ENCODE results near the gene OR12D1.
"Not testable (repeated sequence)": the region's sequence is repeated elsewhere in the genome, so short reads cannot be mapped to it uniquely, and the experiment has no call there.

The OR12D1 gene

DNA sequence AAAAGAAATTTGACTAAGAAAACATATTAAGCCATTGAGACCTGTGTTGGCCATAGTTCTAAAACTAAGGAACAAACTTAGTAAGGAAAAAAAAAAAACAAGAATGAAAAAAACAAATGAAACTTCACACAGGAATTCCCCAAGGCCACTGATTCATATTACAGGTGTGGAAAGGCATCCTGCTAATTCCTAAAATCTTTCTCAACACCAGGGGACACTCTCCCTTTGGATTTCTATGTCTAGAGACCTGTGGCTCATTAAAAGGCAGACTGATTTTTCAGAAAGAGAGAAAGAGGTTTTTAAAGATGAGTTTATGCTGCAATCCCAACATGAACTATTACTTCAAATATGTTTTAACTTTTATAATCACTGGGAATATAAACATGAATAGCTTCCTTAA, at the start of gene OR12D1:
Gene OR12D1 (plus strand): TSS at position 341 of the 400 bp plus-strand sequence.
- no peak for DNase-seq

DNA sequence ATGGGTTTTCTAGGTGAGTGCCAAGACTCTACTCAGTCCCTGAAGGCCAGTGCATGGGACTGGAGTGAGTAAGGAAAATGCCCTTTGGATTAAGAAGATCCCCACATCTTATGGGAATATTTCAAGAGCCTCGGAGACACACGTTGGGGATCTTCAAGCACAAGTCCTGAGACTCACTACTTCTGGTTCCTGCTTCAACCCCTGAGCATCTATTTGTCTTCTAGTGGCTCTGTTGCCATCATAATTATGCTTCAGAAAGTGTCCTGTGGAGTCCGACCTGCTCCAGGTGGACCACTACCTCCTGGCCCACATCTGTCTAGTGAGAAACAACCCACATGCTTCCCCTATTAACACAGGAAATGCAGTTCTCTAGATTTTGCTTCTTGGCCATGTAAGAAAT, 46.0 kb upstream of the OR12D1 start, which contains the start of gene OR5V1:
Gene OR5V1 (minus strand): TSS at position 101 of the 400 bp plus-strand sequence. CDS start 12,670 bp downstream, outside the sequence.
- no peak for DNase-seq

DNA sequence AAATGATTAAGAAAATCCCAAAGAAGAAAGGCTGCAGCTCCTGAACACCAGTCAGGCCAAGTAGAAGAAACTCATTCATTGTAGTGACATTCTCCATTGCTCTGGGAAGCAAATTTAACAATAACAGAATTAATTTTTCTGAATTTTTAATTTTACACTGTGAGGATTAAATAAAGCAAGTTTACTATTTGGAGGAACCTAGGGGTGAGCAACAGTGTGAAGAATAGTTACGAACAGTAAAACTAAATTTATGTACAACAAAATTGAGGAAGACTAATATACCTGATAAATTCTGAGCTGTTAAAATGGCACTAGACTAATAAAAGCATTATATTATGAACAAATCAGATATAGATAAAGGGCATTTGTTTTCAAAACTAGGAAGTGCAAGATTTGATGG, 39.5 kb upstream of the OR12D1 start, which contains the start of gene OR12D3:
Gene OR12D3 (minus strand): TSS at position 101 of the 400 bp plus-strand sequence. CDS start 4 bp downstream, at position 97.
- DNase-seq = no peak

DNA sequence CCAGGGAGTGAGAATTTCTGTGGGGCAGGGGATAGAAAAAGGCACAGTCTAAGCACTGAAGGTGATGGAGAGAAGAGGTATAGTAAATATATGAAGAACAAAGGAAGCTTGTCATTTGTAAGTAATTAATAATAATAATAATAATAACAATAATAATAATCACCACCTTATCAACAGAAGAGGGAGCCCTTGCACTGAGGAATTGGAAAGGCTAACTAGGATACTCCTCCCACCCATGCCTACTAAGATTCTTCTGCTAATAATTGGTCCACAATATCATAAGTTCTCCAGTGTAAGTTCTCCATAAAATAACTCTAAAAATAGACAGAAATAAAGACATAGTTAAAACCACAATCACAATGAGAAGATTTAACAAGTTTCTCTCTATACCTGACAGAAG, 38.7 kb upstream of the OR12D1 start:
- DNase-seq = no peak

DNA sequence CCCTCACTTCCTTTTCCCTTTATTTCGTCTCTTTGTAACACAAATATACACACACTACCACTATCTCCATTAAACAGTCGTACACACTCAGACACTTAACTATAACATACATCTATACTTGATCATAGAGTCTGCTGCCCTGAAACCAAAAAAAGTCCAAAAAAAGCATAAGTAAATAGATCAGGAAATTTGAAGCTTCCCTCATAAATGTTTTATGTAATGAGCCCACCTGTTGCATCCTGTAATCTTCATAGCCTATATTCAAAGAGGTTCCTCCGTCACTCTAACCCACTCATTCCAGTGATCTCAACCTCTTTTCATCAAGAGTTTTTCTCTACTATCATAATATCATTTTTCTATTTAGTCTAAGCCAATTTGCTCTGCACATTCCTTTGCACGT, 26.2 kb upstream of the OR12D1 start:
- no peak for DNase-seq

DNA sequence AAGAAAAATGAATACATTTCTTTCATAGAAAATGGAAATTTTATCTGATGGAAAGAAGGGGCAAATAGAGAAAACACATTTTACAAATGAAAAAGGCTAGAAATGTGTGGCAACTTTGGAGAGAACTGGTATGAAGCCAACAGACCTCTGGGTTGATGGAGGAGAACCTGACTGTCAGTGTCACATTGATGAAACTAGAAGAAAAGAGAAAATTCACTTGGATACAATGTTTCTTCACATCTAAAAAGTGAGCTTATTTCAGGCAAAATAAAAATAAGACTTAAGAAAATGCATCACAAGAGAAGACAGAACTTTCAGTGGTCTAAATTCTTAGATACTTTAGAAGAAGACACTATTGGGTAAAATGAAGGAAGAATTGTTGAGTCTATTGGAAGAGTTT, 19.4 kb upstream of the OR12D1 start, which contains the start of gene OR12D2:
Gene OR12D2 (plus strand): TSS at position 301 of the 400 bp plus-strand sequence. CDS start 1,069 bp downstream, outside the sequence.
- no peak for DNase-seq

DNA sequence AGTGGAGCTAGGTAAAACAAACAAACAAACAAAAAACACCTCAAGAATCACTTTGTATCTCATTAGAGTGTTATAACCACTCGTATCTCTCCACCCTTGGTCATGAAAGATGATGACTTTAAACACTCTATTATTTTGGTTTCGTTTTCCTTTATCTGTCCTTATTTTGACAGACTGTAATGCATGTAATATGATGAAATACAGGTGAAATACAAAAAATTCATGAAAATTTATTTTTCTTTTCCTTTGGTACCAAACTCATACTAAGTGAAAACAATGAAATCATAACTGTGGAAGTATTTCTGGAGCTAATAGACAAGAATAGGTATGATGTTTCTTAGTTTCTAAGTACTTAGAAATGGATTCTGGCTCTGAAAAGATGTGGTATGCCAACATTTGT, 15.2 kb upstream of the OR12D1 start:
- no peak for DNase-seq

DNA sequence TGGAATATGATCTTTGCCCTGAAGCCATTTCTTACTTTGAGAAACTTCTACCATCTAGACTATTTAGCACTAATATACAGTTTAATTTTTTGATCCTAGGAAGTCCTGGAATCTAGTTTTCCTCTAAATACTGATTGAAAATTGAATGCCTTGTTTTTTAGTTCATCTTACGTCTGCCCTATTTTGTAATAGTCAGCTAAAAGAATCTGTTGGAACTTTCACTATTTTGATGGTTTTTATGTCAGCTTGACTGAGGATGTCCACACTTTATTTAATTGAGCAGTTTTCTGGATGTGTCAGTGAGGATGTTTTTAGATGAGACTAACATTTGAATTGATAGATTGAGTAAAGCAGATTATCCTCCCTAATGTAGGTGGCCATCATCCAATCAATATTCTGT, 10.9 kb upstream of the OR12D1 start:
- DNase-seq = no peak

DNA sequence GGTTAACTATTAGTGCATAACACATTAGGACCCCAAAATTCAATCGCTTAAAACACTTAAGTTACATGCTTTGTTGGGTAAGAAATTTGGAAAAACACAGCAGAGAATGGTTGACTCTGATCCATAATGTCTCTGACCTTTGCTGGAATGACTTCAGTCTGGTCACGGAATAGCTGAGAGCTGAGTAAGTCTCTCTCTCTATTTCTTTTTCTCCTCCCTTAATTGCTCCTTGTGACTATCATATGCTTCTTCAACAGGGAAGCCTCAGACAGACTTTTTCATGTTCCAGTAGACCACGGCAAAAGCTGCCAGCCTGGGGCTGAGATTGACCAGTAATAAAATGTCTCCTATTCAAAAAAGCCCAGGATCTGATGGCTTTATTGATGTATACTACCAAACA, 4.8 kb downstream of the OR12D1 start:
- DNase-seq = no peak

DNA sequence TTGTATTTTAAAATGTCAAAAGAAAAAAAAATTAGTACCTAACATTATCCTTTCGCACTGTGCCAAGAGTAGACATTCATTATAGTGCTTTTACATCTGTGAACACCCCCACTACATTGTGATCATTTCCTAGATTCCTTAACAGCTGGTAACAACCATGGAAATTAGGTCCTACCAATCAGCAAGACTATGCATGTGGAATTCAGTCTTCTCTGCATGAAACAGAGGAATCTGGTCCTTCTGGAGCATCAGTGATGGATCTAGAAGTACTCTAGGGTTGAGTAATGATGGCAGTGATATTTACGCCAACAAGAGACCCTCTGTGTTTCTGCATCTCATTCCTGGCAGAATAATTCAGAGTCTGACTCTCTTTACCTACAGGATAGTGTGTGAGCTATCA, 9.4 kb downstream of the OR12D1 start:
- DNase-seq = no peak

DNA sequence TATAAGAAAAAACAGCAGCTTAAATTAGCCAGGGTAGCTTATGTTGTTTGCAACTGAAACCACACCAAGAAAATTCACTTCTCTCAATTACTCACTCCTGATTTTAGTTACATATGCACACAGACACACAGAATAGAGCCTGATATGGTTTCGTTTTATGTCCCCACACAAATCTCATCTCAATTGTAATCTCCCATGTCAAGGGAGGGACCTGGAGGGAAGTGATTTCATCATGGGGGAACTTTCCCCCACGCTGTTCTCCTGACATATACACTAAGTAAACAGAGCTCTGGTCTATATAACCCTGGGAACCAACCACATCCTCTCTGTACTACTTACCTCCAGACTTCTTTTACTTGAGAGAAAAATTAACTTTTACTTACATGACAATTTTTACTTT, 9.8 kb downstream of the OR12D1 start:
- no peak for DNase-seq

DNA sequence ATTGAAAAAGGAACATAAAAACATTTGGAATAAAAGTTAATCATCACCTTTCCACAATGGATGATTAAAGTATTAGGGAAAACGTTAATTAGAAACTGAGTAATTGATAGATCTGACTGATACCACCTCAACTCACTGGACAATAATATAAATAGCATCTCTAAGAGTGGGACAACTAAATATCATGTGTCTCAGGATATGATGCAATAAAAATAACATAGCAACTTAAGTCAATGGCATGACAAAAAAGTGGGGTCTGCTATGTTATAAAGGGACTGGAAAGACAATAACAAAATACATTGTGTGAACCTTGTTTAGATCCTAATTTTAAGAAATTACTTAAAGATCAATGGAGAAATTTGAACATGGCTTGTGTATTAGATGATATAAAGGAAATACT, 10.3 kb downstream of the OR12D1 start:
- DNase-seq = no peak

DNA sequence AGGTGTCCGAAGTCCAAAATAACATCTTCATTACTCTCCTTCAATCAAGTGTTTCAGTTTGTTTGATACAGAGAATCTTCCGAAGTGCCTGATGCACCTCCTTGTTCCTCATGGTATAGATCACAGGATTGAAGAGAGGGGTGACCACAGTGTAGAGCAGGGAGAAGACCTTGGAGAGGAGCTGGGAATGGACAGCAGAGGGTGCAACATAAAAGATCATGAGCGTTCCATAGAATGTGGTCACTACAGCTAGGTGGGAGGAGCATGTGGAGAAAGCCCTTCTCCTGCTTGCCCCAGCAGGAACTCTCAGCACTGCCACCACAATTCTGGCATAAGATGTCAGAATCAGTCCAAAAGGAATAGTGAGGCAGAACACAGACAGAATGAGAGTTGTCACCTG, 11.9 kb downstream of the OR12D1 start:
- DNase-seq = no peak

DNA sequence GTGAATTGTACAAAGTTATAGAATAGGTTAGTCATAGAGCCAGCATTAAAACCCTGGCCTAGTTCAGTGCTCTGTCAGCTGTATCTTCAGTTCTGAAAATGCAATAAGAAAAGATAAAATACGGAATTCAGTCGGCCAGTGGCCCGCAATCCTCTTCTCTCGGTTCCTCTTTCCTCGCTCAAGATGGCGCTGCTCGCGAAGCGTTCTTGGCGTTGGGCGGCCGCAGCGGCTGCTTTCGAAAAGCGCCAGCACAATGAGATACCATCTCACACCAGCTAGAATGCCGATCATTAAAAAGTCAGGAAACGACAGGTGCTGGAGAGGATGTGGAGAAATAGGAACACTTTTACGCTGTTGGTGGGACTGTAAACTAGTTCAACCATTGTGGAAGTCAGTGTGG, 22.0 kb downstream of the OR12D1 start:
- DNase-seq = not testable (repeated sequence)

DNA sequence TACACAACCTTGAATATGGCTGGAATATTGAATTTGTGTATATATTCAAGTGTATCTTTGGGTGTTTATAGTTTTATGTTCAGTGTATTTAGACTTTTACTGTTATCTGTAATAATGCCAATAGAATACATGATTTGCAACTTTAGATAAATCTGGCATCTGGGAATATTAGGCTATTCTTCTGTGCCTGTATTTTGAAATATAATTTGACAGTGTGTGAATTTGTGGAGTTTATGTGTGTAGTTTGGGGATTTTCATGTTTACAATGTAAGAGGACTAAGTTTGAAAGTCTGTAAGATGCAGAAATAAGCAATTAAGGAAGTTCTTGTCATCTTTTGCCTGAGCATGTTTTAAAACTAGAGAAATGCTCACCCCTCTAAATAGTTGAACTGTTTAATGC, 24.3 kb downstream of the OR12D1 start, which contains the start of gene OR10C1:
Gene OR10C1 (plus strand): TSS at position 301 of the 400 bp plus-strand sequence. CDS start 710 bp downstream, outside the sequence.
- DNase-seq = no peak

DNA sequence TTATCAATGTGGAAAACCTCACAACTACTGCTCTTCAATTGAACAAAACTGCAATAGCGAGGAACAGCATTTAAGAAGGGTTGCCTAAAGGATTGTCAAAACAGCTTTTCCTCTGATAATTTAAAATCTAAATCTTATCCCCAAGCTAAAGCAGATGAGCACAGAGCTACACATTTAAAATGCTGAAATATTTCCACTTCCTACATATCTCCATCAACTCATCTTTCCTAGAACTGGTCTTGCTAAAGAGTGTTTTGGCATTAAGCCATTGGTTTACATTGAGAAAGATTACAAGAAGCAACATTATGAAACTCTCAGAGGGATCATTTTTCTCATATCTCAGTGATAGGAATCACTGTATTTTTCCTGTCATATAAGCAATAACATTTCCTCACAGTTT, 28.0 kb downstream of the OR12D1 start:
- DNase-seq = no peak

DNA sequence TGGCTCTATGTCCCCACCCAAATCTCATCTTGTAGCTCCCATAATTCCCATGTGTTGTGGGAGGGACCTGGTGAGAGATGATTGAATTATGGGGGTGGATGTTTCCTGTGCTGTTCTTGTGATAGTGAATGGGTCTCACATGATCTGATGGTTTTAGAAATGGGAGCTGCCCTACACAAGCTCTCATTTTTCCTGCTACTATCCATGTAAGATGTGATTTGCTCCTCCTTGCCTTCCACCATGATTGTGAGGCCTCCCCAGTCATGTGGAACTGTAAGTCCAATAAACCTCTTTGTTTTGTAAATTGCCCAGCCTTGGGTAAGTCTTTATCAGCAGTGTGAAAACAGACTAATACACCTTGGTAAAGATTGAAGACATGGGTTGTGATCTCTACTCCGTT, 29.3 kb downstream of the OR12D1 start:
- not testable (repeated sequence) for DNase-seq

DNA sequence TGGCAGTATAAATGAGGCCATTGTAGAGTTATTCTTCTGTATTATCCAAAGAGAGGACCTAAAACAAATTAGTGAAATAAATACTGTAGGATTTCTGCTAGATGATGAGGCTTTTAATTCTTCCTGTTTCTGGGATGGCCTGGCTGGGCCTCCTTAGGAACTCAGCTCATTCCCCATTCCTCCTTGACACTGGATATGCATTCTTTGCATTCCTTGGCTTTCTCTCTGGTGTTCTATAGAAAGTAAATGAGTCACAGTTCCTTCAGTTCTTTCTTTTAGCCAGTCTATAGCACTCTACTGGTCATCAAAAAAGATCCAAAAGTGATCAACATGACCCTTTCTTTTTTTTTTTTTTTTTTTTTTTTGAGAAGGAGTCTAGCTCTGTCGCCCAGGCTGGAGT, 32.9 kb downstream of the OR12D1 start:
- DNase-seq = no peak

DNA sequence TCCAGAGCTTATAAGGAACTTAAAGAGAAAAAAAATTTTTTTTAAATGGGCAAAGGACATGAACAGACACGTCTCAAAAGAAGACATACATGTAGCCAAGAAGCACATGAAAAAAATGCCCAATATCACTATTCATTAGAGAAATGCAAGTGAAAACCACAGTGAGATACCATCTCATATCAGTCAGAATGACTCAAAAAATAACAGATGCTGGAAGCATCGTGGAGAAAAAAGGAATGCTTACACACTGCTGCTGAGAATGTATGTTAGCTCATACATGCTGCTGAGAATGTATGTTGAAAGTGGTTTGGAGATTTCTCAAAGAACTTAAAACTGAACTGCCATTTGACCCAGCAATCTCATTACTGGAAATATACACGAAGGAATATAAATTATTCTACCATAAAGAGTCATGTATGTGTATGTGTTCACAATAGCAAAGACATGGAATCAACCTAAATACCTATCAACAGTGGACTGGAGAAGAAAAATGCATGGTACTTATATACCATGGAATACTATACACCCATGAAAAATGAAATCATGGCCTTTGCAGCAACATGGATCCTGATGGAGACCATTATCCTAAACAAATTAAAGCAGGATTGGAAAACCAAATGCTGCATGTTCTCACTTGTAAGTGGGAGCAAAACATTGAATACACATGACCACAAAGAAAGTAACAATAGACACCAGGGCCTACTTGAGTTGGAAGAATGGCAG, 36.9 kb downstream of the OR12D1 start:
- DNase-seq = no peak

DNA sequence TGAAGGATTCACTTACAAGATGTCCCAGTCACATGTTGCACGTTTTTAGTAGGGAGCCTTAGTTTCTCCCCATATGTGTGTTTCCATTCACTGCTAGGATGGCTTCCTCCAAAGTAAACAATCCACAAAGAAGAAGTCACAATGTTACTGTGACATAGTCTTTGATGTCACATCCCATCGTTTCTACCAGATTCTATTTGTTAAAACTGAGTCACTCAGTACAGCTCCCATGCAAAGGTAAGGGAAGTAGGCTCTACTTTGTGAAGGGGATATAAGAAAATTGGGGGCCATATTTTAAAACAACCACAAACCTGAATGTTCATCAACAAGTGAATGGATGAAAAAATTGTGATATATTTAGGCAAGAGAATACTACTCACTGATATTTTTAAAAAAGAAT, 42.2 kb downstream of the OR12D1 start, which contains the start of the genes OR11A1 and OR2H1:
Gene OR11A1 (minus strand): TSS at position 101 of the 400 bp plus-strand sequence. CDS start 29,430 bp downstream, outside the sequence.
Gene OR2H1 (plus strand): TSS at position 185 of the 400 bp plus-strand sequence. CDS start 4,615 bp downstream, outside the sequence.
- DNase-seq = no peak

DNA sequence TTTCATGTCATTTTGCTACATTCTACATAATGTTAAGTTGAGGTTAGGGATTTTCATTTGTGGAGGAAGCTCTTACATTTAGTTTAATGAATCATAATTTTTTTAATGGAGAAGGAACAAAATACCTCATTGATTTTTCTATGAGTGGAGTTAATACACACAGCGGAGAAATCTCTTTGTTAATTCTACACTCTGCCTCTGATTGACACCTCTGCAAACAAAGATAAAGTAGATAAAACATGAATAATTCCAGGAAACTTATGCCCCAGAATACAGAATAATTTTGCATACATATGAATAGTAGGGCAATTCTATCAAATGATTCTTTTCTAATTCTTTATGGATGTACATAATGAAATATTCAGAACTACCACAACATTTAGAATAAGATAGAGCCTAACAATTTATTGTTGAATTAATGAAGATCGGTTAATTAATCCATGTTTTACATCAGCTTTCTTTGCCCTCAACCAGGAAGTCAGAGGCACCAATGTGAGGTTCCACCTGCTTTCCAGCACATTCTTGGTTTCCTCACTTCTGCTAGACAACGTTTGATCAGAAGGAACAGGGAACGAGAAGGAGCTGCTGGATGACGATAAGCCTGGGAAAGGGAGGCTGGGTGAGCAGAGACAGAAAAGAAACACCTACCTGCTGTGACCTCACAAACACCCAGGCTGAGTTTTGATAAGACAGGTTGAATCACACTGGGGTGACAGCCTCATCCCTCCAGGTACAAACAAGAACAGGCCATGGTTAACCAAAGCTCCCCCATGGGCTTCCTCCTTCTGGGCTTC, 46.5 kb downstream of the OR12D1 start:
- no peak for DNase-seq

DNA sequence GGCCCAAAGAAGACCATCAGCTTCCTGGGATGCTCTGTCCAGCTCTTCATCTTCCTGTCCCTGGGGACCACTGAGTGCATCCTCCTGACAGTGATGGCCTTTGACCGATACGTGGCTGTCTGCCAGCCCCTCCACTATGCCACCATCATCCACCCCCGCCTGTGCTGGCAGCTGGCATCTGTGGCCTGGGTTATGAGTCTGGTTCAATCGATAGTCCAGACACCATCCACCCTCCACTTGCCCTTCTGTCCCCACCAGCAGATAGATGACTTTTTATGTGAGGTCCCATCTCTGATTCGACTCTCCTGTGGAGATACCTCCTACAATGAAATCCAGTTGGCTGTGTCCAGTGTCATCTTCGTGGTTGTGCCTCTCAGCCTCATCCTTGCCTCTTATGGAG, 47.3 kb downstream of the OR12D1 start:
- DNase-seq = no peak

All from nucleus accumbens (tissue), 56 donors.